HG03354 (cell line): Measurements from ENCODE around the gene HSD11B2.

Experiments
- ATAC-seq: cut with Tn5 transposase; IDR thresholded peaks from one replicate; pipeline ENCODE4 v1.9.1; 2021; ENCODE audit warnings: mild to moderate bottlenecking; ENCODE audit not compliant: unreplicated experiment, poor library complexity, severe bottlenecking

Gene HSD11B2

DNA sequence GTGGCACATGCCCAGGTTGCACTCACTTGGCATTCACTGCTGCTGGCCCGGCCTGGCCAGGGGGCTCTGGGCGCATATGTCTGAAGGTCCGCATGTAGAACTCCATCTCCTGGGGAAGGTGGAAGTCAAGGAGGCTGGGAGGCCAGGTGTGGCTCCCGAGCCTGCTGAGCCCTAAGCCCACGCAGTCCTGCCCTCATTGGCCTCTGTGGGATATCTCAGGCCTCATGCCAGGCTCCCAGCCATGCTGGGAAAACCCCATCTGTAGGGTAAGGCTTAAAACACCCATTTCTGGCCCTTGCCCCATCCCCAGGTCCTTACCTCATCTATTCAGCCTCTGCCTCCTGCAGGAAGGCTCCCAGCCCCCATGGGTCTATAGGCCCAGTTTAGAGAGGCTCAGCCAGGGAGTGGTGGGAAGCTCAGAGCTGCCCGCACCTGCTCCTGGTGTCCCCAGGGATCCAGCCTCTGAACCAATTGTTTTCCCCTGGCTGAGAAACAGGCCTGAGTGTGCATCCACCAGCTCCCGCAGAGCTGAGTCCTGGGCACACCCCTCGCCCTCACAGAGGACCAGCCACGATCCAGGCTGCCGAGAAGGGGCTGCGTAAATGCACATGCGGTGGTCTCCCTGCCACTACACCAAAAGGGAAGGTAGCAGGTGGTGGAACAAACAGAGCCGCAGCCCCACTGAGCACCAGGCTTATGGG, 35.3 kb upstream of the HSD11B2 start:
- no peak for ATAC-seq

DNA sequence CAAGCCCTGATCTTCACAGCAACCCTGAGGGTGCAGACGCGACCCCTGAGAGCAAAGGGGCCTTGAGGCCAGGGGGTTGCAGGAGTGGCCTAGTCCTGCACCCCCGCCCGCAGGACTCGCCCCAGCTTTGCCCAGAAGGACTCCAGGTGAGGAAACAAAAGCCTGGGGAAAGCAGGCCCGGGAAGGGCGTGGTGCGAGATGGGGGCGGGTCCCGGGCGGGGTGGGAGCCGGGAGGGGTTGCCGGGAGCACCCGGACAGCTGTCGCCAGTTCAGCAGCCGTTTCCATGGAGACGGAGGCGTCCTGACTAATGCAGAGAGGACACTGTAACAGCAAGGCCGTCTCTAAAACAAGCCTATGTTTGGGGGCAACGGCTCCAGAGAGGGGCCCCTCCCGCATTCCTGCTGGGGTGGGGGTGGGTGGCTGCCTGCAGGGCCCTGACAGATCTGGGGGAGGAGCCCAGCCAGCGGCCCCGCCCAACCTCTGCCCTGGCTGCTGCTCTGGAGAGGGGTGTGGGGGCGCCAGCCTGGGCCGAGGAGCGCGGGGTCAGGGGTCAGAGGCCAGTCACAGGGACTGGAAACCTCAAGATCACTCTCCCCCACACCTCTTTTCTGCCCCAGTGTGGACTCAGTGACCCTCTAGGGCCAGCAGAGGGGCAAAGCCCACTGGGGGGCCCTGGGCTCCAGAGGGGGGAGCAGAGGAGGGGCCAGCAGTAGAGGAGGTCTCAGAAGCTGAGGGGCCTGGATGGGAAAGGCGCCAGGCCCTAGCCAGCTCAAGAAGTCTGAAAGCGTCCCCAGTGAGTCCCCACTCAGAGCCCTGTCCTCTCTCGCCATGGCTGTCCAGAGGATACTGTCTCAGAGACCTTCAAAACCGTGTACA, 34.5 kb upstream of the HSD11B2 start:
- no peak for ATAC-seq

DNA sequence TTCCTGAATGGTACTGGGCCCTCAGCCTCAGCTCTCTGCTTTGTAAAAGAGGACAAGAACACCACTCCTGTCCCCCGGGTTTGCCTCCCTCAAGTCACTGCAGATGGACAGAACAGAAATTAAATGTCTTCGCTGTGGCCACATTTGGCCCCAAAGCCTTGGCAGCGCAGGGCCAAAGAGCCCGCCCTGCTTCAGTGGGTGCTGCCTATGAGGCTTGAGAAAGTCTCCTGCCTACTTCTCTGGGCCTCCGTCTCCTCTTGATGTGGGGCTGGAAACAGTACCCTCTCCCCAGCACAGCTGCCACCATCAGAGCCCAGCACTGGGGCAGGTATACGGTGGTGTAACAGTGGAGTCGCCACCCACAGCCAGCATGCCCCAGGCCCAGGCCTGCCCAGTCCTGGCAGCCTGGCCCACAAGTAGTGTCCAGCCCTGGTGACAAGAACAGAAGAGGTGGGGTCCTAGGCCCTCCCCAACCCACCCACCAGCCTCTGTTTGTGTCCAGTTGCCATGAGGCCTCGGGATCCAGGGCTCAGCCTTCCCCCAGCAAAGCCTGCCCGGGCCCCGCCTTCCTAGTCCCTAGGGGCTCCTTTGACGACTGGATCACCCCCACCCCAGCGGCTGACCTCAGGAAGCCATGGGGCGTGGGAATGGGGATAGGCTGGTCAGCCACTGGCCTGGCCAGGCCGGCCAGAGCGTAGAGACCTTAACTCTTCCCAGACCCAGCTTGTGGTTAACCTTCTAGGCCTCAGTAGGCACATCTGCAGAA, 33.7 kb upstream of the HSD11B2 start:
- ATAC-seq = no peak

DNA sequence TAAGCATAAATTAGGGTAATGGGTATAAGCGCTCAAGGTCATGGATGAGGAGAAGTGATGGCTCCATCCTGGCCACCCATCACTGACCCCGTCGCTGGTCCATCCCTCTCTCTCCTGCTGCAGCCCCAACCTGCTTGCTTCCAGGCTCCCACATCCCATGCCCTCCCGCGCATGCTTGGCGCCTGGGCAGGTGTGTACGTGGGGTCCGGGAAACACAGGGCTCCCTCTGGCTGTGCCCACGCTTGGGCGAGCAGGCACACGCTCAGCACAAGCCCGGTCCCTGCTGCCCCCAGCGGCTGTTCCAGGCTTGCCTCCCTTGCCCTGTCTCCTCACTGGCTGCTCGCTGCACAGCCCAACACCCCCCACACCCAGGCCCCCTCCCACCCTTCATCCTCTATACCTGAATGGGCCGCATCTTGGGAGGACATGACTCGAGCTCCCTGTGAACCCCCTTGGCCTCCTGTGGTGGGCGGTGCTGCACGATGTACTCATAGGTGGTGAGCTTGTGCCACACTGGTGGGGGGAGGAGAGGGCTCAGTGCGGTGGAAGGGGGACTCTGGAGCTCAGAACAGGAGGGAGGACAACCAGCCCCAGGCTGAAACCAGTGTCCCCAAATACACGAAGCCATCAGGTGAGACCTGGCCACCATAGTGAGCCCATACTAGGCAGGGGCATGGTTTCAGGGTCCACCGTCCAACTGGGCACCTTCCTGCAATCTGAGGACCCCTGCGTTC, 32.9 kb upstream of the HSD11B2 start:
- ATAC-seq = no peak

DNA sequence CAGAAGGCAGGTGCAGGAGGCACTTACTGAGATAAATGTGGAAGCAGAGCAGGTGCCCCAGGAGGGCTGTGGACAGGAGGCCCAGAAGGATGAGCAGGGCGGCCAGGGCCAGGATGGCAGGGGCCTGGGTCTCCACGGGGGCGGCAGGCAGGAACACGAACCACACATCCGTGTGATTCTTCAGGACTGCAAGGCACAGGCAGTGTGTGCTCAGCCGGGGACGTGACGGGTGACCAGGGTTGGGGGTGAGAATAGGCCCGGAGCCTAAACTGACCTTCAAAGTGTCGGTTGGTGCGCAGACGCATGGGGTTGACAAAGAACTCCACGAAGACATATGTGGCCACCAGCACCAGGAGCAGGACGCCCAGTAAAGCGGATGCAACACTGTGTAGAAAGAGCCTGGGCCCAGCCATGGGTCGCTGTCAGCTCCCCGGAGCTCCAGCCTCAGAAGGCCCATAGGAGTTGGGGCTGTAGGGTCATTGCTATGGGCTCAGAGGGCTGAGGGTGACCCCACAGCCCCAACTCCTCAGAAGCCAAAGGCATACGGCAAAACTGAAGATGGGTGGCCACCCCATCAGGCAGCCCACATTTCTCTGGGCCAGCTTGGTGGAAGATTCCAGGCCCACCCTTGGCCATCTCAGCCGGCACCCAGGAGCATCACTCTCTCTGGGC, 32.2 kb upstream of the HSD11B2 start:
- no peak for ATAC-seq

DNA sequence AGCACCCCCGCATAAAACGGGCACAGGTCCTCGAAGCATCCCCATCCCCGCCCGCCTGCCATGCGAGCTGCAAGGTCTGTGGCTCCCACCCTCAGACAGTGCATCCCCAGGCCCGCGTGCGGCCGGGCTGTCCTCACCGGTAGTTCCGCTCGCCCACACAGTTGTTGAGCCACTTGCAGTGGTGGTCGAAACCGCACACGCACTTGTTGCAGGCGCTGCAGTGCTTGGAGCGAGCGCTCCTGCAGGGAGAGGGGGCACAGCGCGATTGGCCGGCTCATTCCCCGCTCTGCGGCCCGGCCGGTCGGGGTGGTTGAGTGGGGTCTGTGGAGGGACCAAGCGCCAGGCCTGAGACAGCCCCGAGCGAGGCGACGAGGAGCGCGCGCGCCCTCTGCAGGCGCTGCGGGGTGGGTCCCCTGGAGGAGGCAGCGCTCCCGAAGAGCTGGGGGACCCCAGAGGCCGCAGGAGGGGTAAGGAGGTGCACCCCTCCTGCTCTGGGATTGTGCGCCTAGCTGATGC, 31.6 kb upstream of the HSD11B2 start:
- no peak for ATAC-seq

DNA sequence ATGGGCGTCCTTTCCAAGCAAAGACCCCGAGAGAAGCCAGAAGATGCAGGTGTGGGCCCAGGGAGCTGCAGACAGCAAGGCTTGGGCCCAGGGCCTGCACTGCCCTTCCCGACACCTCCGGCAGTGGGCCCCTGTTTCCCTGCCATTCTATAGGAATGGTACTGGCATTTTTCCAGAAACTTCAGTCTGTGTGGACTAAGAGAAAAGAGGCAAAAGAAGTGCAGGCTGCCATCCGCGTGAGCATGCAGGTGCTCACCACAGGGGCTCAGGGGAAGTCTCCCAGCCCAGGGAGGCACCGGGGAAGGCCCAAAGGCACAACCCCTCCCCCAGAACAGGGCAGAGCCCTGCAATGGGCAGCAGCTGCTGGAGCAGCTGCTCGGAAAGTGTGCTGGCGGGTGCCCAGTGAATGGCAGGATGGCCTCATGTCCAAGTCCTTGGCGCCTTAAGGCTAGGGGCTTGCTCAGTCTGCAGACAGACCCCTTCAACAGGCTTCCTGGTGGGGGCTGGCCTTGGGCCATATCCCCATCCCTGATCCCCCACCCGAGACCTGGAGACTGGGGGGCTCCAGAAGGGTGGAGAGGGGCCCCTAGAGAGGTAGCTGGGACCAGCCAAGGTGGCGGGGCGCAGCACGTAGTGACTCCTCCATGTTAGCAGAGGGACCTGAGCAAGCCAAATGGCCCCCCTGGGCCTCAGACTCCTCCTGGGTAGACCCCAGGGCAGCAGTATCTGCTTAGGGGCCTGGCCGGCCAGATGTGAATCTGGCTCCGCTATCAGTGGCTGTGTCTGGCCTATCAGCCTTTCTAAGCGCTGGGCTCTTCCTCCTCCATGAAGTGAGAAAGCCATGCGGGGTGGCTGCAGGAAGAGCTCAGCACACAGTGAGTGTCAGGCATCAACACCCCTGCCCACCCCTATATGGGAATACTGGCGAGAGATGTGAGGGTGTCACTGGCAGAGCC, 30.9 kb upstream of the HSD11B2 start:
- no peak for ATAC-seq

DNA sequence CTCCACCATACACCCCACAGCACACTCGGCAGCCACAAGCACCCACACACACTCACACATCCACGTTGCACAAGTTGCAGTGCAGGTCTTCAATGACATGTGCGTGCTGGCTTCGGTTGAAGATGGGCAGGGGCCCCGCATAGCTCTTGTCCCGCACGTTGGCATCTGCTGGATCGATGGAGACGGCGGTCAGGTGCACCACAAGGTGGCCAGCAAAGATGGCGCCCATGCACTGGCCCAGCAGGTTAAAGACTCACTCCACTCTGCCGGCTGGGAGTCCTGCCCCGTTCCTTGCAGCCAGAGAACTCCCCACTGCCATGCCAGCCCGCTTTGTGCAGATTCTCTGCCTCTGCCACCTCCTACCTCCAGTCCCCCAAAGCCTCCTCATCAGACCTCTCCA, 30.0 kb upstream of the HSD11B2 start:
- ATAC-seq = no peak

DNA sequence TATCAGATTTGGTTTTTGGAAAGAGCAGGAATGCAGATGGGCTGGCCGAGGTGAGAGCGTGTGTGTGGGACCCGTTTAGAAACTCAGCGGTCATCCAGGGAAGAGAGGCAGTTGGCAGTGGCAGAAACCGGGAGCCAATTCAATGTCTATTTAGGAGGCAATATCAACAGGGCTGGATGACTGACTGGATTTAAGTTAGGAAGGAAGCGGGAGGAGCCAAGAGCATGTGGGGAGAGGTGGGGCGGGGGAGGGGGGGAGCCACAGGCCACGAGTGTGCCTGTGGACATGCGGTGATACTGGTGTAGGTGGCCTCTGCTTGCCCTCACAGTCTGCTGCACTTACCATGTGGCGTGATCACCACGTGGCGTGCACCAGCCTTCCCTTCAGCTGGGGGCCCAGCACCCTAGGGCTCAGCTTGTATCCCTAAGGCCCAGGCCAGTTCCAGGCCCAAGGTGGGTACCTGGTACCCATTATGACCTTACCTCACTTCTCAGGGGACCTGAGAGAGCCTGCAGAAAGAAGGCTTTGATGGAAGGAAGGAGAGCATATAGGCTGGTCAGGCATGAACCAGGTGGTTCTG, 26.9 kb upstream of the HSD11B2 start:
- ATAC-seq = no peak

DNA sequence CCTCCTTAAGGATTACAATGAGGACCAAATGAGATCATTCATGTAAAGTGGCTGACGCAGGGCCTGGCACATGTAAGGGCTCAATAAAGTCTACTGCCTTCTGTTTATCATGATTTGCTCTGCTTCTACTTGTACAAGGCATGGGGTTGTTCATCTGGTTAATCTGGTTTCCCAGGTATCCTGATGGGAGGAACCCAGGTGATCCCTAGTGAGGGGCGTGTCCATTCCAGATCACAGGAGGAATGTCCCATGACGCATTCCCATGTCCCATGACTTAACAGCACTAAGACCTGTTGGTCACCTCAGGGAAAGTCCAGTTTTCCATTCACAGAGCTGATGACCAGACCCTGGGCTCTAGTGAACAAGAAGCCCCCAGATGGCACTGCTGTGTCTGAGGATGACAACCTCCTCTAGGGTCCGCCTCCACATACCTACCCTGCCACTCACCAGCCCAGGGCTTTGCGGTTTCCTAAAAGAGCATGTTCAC, 26.1 kb upstream of the HSD11B2 start:
- ATAC-seq = no peak

DNA sequence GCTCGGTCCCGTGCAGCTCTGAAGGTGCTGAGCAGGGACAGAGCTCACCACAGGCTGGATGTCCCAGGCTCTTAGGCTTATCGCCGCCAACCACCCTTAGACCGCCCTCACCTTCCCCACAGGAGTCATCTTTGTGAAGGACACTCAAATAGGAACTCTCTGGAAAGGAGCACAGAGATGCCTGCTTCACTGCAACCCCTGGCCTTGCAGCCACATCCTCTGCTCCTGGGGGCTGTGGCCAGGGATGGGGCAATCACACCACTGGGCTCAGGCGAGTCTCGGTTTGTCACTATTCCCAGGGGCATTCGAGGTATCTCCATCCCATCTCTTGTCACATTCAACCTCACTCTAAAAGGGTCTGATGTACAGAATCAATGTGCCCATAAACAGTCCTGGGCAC, 25.6 kb upstream of the HSD11B2 start:
- no peak for ATAC-seq

DNA sequence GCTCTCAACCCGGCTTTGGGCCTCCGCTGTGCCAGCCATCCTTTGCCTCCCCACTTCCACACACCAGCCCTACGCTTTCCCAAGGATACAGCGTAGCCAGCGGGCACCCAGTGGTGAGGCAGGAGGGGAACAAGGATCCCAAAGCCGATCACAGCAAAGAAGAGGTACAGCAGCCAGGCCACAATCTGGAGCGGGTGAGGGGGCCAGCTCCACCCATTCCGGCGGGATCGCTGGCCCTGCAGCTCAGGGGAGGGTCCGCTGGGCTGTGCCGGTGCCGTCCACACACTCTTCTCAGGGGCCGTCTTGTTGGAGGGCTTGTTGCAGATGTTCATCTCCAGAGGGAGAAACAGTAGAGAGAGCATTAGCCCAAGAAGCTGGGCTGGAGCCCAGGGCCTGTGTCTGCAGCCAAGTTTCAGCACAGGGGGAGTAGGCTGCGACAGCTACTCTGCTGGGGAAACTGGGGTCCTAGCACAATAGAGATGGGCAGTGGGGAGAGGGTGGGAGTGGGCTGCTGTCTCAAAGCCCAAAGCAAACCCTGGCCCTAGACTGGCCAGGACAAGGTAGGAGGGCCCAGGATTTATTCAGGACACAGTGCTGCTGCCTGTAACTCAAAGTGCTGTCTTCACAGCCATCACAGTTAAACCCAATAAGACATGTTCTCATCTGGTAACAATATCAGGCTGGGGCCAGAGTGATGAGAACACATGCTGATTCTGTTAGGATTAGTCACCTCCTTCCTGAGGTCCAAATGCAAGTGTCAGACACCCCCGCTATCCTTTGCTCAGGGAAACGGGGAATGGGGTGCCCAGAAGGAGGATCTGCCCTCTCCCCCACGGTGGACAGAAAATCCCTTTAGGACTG, 24.6 kb upstream of the HSD11B2 start:
- ATAC-seq = no peak

DNA sequence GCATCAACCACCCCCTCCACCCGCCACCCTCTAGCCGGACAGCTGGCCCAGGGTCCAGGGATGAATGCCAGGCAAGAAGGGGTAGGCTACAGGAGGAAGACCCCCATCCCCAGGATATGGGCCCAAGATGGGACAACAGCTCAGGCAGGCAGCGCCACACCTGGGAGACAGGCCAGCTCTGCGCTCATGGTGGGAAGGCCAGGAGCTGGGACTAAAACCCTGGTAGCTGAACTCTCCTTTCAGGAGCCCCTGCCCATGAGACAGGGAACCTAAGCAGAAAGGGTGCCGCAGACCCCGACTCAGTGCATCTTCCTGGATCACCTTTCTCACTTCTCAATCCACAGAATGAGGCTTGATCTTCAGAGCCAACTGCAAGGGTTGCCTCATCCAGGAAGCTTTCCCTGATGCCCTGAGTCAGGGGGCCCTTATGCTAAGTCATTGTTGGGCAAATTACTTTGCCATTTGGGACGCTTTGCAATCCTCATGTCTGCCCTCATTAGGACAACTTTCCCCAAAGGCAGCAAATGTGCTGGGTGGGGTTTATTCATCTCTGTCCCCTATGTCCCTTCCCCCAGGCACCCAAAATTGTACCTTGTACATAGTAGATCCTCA, 23.6 kb upstream of the HSD11B2 start:
- ATAC-seq = no peak

DNA sequence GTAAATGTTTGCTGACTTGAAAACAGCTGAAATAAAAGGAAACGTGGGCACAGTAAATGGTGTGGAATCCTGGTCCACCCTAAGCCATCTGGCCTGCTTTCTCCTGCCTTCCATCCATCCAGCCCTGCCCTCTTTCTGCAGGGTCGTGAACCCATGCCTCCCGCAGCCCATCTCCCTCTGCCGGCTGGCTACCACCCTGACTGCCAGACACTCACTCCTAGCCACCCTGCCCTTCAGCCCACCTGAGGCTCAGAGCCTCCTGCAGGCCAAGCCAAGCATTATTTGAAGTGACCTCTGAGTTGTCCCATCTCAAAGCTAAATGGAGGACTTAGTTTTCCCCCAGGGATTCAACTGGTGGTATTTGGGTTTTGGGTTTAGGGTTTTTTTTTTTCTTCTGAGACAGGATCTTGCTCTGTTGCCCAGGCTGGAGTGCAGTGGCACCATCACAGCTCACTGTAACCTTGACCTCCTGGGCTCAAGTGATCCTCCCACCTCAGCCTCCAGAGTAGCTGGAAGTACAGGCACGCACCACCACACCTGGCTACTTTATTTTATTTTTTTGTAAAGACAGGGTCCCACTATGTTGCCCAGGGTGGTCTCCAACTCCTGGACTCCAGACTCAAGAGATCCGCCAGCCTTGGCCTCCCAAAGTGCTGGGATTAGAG, 23.0 kb upstream of the HSD11B2 start:
- no peak for ATAC-seq

DNA sequence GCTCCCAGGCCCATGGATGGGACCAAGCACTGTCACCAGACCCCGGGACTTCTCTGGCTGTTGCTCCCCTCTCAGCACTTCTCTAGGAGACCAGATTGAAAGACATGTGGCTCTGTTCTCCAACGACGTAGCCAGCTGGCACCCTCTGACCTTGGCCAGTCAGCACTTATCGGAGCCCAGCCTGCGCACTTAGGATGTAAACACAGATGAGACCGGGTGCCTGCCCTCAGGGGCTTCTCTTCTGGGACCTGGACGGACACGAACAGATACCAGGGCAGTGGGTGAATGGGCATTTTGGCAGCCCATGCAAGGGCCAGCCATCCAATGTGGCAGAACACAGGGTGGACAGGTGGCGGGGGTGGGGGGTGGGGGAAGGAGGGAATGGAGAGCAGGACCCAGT, 21.3 kb upstream of the HSD11B2 start:
- ATAC-seq = no peak

DNA sequence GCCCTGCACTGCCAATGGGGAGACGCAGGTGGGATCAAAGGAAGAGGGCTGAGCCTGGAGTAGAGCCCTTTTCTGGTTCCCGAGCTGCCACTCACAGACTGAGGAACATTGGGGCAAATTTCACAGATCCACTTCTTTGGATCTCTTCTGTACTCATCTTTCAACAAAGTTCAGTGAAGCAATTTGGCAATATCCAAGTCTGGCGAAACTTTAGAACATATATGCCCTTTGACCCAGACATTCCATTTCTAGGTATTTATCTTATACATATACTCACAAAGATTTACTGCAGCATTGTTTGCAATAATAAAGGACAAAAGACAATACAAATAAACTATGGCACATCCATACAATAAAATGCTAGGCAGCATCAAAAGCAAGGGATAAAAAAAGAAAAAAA, 19.6 kb upstream of the HSD11B2 start:
- ATAC-seq = no peak
